GM20431 (cell line): ENCODE data around the gene SDK2.
"Not testable (repeated sequence)": the region's sequence is repeated elsewhere in the genome, so short reads cannot be mapped to it uniquely, and the experiment has no call there.

Experiments
- in situ Hi-C: fragments of 300-500 bp; cut with MseI, MboI; formaldehyde crosslinking; loops from one replicate; pipeline ENCODE4 v1.15.0; 2020; ENCODE audit warnings: low sequenced_read_pairs; ENCODE audit not compliant: unreplicated experiment

Gene SDK2

GRCh38 chr17:73470316-73470826, 173.9 kb downstream of the SDK2 start:
- in situ Hi-C loops = no loop called here

- in situ Hi-C loops = no loop called here
These were observed 174.9 kb downstream of the SDK2 start for GRCh38 chr17:73469311-73469710.

GRCh38 chr17:73468221-73468620, 176.0 kb downstream of the SDK2 start:
- in situ Hi-C loops = no loop called here

GRCh38 chr17:73467651-73468050, 176.6 kb downstream of the SDK2 start:
- in situ Hi-C loops = no loop called here

- in situ Hi-C loops = no loop called here
These were observed 177.4 kb downstream of the SDK2 start for GRCh38 chr17:73466704-73467433.

- in situ Hi-C loops = no loop called here
These were observed 178.4 kb downstream of the SDK2 start for GRCh38 chr17:73465953-73466230.

GRCh38 chr17:73465130-73465952, 178.9 kb downstream of the SDK2 start:
- in situ Hi-C loops = no loop called here

GRCh38 chr17:73464447-73464846, 179.8 kb downstream of the SDK2 start:
- in situ Hi-C loops = no loop called here

- in situ Hi-C loops = no loop called here
These were observed 180.4 kb downstream of the SDK2 start for GRCh38 chr17:73463821-73464220.

GRCh38 chr17:73462823-73463222, 181.4 kb downstream of the SDK2 start:
- in situ Hi-C loops = no loop called here

- in situ Hi-C loops = no loop called here
These were observed 184.3 kb downstream of the SDK2 start for GRCh38 chr17:73459980-73460379.

- in situ Hi-C loops = no loop called here
These were observed 188.5 kb downstream of the SDK2 start for GRCh38 chr17:73455767-73456166.

- in situ Hi-C loops = no loop called here
These were observed 189.1 kb downstream of the SDK2 start for GRCh38 chr17:73455050-73455687.

GRCh38 chr17:73453494-73453893, 190.8 kb downstream of the SDK2 start:
- in situ Hi-C loops = not testable (repeated sequence)

- in situ Hi-C loops = no loop called here
These were observed 191.2 kb downstream of the SDK2 start for GRCh38 chr17:73453090-73453489.

GRCh38 chr17:73452009-73452408, 192.2 kb downstream of the SDK2 start:
- in situ Hi-C loops = no loop called here

GRCh38 chr17:73447319-73447718, 196.9 kb downstream of the SDK2 start:
- in situ Hi-C loops = no loop called here

GRCh38 chr17:73446617-73447016, 197.6 kb downstream of the SDK2 start:
- in situ Hi-C loops = no loop called here

GRCh38 chr17:73445466-73445865, 198.8 kb downstream of the SDK2 start:
- in situ Hi-C loops = no loop called here

GRCh38 chr17:73444021-73444420, 200.2 kb downstream of the SDK2 start:
- in situ Hi-C loops = no loop called here

GRCh38 chr17:73439597-73439996, 204.6 kb downstream of the SDK2 start:
- in situ Hi-C loops = no loop called here
